ENCODE results near the gene PCDHGC5.

- no peak for TF ChIP-seq EZH2 (IDR thresholded peaks at IDR 0.05; ENCODE audit: borderline replicate concordance, low read depth, low read length)
- no peak for TF ChIP-seq ZNF263 (CRISPR knock-in tag; IDR thresholded peaks at IDR 0.05; ENCODE audit: borderline replicate concordance)
- TF ChIP-seq CTCF (IDR thresholded peaks at IDR 0.05 in 2 of 3, conservative IDR thresholded peaks at IDR 0.05 in 1 of 3; ENCODE audit: insufficient read depth in 2 of 3, low read depth in 1 of 3, low read length in 3 of 3) = no peak
- TF ChIP-seq ARHGAP35 (IDR thresholded peaks at IDR 0.05; ENCODE audit: partially characterized antibody) = no peak
- no peak for TF ChIP-seq ARID3A (IDR thresholded peaks at IDR 0.05; ENCODE audit: borderline replicate concordance, low read depth, low read length)
- no peak for TF ChIP-seq PATZ1 (CRISPR knock-in tag; IDR thresholded peaks at IDR 0.05; ENCODE audit: borderline replicate concordance)
Observed at GRCh38 chr5:141515141-141515540, 26.3 kb downstream of the PCDHGC5 start.

Data from K562 (cell line).